Naive thymus-derived CD4-positive, alpha-beta T cell (primary cell): ENCODE data around the gene FGFBP1. TPM values are rescaled to one million over a fixed set of nuclear protein-coding genes. Genes with fewer than 3 reads are reported as not detected.

Experiments used
- ATAC-seq: fragments of 150-1000 bp; cut with Tn5 transposase; 2 replicates; pipeline ENCODE4 v1.10.0; 2021; ENCODE audit warnings: mild to moderate bottlenecking, moderate library complexity
- CTCF ChIA-PET: fragments of 350-600 bp; sonication (Branson Sonifier 250); formaldehyde crosslinking; loops from one replicate; lab custom pipeline; 2021; ENCODE audit warnings: antibody characterized with exemption; lab: Charles Lee
- POLR2A ChIA-PET: fragments of 350-600 bp; sonication (Branson Sonifier 250); formaldehyde crosslinking; loops from one replicate; lab custom pipeline; 2021; ENCODE audit warnings: antibody characterized with exemption, inconsistent platforms; lab: Charles Lee
- DNase-seq, 9 donors: peaks; one replicate each; pipeline versions ENCODE4 v3.0.0 to v3.0.0-alpha.2; 2020 to 2022; ENCODE audit warnings: mixed read lengths in 1 of 9
- H3K27ac ChIP-seq: one replicate; pipeline ENCODE4 v1.7.0; 2013; ENCODE audit warnings: mild to moderate bottlenecking, low read depth, low read length, moderate library complexity
- H3K27me3 ChIP-seq, 2 donors: one replicate each; pipeline ENCODE4 v1.7.0; 2013; ENCODE audit warnings: low read length in 2 of 2, mild to moderate bottlenecking in 2 of 2, moderate library complexity in 2 of 2; ENCODE audit not compliant: control insufficient read depth in 2 of 2, insufficient read depth in 2 of 2
- H3K36me3 ChIP-seq, 3 experiments: 1 replicate in 2 of 3; 2 replicates in 1 of 3; pipeline ENCODE4 v1.7.0; 2013; ENCODE audit warnings: low read length in 3 of 3, mild to moderate bottlenecking in 3 of 3, moderate library complexity in 1 of 3; ENCODE audit not compliant: insufficient read depth in 3 of 3, control insufficient read depth in 2 of 3
- H3K4me1 ChIP-seq, 2 donors: one replicate each; pipeline ENCODE4 v1.7.0; 2013; ENCODE audit warnings: low read length in 2 of 2, mild to moderate bottlenecking in 2 of 2, moderate library complexity in 1 of 2; ENCODE audit not compliant: control insufficient read depth in 2 of 2, insufficient read depth in 2 of 2
- H3K4me3 ChIP-seq: 2 replicates; pipeline ENCODE4 v1.7.0; 2013; ENCODE audit warnings: mild to moderate bottlenecking, low read length
- H3K9me3 ChIP-seq, 3 experiments: 1 replicate in 2 of 3; 2 replicates in 1 of 3; pipeline ENCODE4 v1.7.0; 2013; ENCODE audit warnings: low read length in 3 of 3; ENCODE audit not compliant: control insufficient read depth in 2 of 3
- H3K27ac Mint-ChIP-seq, 9 donors: one replicate each; pipeline ENCODE4 v1.8.0; 2020 to 2022; ENCODE audit warnings: mixed read lengths in 9 of 9, mild to moderate bottlenecking in 8 of 9, moderate library complexity in 5 of 9, inconsistent platforms in 2 of 9
- H3K27me3 Mint-ChIP-seq, 5 donors: one replicate each; pipeline ENCODE4 v1.8.0; 2021 to 2022; ENCODE audit warnings: mixed read lengths in 5 of 5, mild to moderate bottlenecking in 1 of 5
- H3K36me3 Mint-ChIP-seq, 5 donors: one replicate each; pipeline ENCODE4 v1.8.0; 2020 to 2022; ENCODE audit warnings: mixed read lengths in 5 of 5, mild to moderate bottlenecking in 3 of 5, inconsistent platforms in 1 of 5
- H3K4me1 Mint-ChIP-seq, 7 donors: one replicate each; pipeline ENCODE4 v1.8.0; 2020 to 2022; ENCODE audit warnings: mixed read lengths in 7 of 7, mild to moderate bottlenecking in 3 of 7, inconsistent platforms in 1 of 7
- H3K4me3 Mint-ChIP-seq, 10 donors: one replicate each; pipeline ENCODE4 v1.8.0; 2020 to 2022; ENCODE audit warnings: mild to moderate bottlenecking in 10 of 10, mixed read lengths in 10 of 10, moderate library complexity in 6 of 10, inconsistent platforms in 2 of 10
- H3K9me3 Mint-ChIP-seq, 11 donors: one replicate each; pipeline ENCODE4 v1.8.0; 2020 to 2022; ENCODE audit warnings: mixed read lengths in 11 of 11, mild to moderate bottlenecking in 4 of 11, inconsistent platforms in 1 of 11, moderate library complexity in 1 of 11
- intact Hi-C, 2 donors: fragments of 100-400 bp; cut with micrococcal nuclease; formaldehyde crosslinking; loops; one replicate each; pipeline ENCODE4 v1.15.1; 2023
- polyA plus RNA-seq, 2 donors: library from polyadenylated mRNA; unstranded; fragments of 300-500 nt; fragmentation: Illumina TruSeq; gene quantifications; one replicate each; pipeline ENCODE4 v1.2.3, GENCODE V29; 2021
- total RNA-seq, 6 experiments: library from RNA in 5 of 6; stranded (reverse) in 5 of 6; gene quantifications; 1 replicate in 5 of 6; 2 replicates in 1 of 6; pipeline ENCODE4 v1.2.3 and lab custom pipeline; 2021 to 2026

The FGFBP1 gene
- total and polyA plus RNA-seq, 7 experiments from 2014 or later, result not detected

GRCh38 chr4:15910155-15910940 lies 28.2 kb downstream of the FGFBP1 start:
- Histone ChIP-seq H3K36me3 (no peaks in the 10 kb centered on the region), H3K27me3 (no peaks in the 10 kb centered on the region), H3K4me1 (no peaks in the 10 kb centered on the region), H3K9me3 (no peaks in the 10 kb centered on the region), H3K27ac (no peak overlapping the region), H3K4me3 (no peak overlapping the region)
- POLR2A ChIA-PET, result no interaction called here
- ATAC-seq (no peak), DNase-seq (no peak)
- Mint-ChIP-seq H3K4me3 (no peak overlapping the region), H3K36me3 (no peaks in the 10 kb centered on the region), H3K4me1 (peaks cover 0 to 2% (median 0%) of the 10 kb centered on the region in 7 donors), H3K9me3 (peaks cover 0 to 4% (median 0%) of the 10 kb centered on the region in 11 donors), H3K27me3 (peaks cover 0 to 20% (median 10%) of the 10 kb centered on the region in 5 donors), H3K27ac (peak overlapping the region in 1 of 9 donors; percentile 41)
- CTCF ChIA-PET, result no interaction called here
- intact Hi-C loops, result no loop called here

GRCh38 chr4:15907430-15907829 lies 31.1 kb downstream of the FGFBP1 start:
- Histone ChIP-seq H3K4me3 (no peak overlapping the region), H3K27me3 (no peaks in the 10 kb centered on the region), H3K4me1 (no peaks in the 10 kb centered on the region), H3K36me3 (no peaks in the 10 kb centered on the region), H3K9me3 (no peaks in the 10 kb centered on the region), H3K27ac (no peak overlapping the region)
- Mint-ChIP-seq H3K9me3 (peaks cover 0 to 4% (median 0%) of the 10 kb centered on the region in 11 donors), H3K4me3 (no peak overlapping the region), H3K27me3 (peaks cover 17 to 34% (median 23%) of the 10 kb centered on the region in 5 donors), H3K4me1 (peaks cover 0 to 6% (median 0%) of the 10 kb centered on the region in 7 donors), H3K27ac (no peak overlapping the region), H3K36me3 (no peaks in the 10 kb centered on the region)
- no peak for ATAC-seq
- no peak for DNase-seq
- intact Hi-C loops, result no loop called here
- POLR2A ChIA-PET, result no interaction called here
- CTCF ChIA-PET, result no interaction called here

GRCh38 chr4:15906020-15906443 lies 32.5 kb downstream of the FGFBP1 start:
- Mint-ChIP-seq H3K9me3 (peaks cover 0 to 4% (median 0%) of the 10 kb centered on the region in 11 donors), H3K4me3 (no peak overlapping the region), H3K27ac (no peak overlapping the region), H3K27me3 (peaks cover 23 to 34% (median 28%) of the 10 kb centered on the region in 5 donors), H3K36me3 (no peaks in the 10 kb centered on the region), H3K4me1 (peaks cover 0 to 10% (median 0%) of the 10 kb centered on the region in 7 donors)
- Histone ChIP-seq H3K27ac (no peak overlapping the region), H3K4me1 (no peaks in the 10 kb centered on the region), H3K4me3 (no peak overlapping the region), H3K36me3 (no peaks in the 10 kb centered on the region), H3K27me3 (no peaks in the 10 kb centered on the region), H3K9me3 (no peaks in the 10 kb centered on the region)
- CTCF ChIA-PET, result no interaction called here
- POLR2A ChIA-PET, result no interaction called here
- DNase-seq (peak in 1 of 9 donors; percentile 24), ATAC-seq (peak; percentile 57)
- intact Hi-C loops, result no loop called here

- POLR2A ChIA-PET, result no interaction called here
- intact Hi-C loops, result no loop called here
- no peaks in the 10 kb centered on the region for H3K4me1 ChIP-seq
- Mint-ChIP-seq H3K4me1 (peaks cover 0 to 13% (median 0%) of the 10 kb centered on the region in 7 donors), H3K36me3 (no peaks in the 10 kb centered on the region), H3K4me3 (no peak overlapping the region), H3K27ac (no peak overlapping the region), H3K27me3 (peaks cover 28 to 47% (median 43%) of the 10 kb centered on the region in 5 donors), H3K9me3 (peaks cover 0 to 4% (median 0%) of the 10 kb centered on the region in 11 donors)
- H3K4me3 ChIP-seq, result no peak overlapping the region
- H3K27me3 ChIP-seq, result no peaks in the 10 kb centered on the region
- no peaks in the 10 kb centered on the region for H3K36me3 ChIP-seq
- no peak for DNase-seq
- CTCF ChIA-PET, result interaction anchor here (0.7 kb wide), 1 partner anchor 1079 kb away, joined by 3 read pairs; no protein-coding TSS in a partner anchor
- H3K27ac ChIP-seq, result no peak overlapping the region
- H3K9me3 ChIP-seq, result no peaks in the 10 kb centered on the region
- ATAC-seq, result peak; percentile 41
Measured at GRCh38 chr4:15902746-15903145, 35.8 kb downstream of the FGFBP1 start.

GRCh38 chr4:15901998-15902397 lies 36.5 kb downstream of the FGFBP1 start:
- Mint-ChIP-seq H3K4me1 (peaks cover 0 to 13% (median 0%) of the 10 kb centered on the region in 7 donors), H3K27me3 (peaks cover 31 to 47% (median 43%) of the 10 kb centered on the region in 5 donors), H3K9me3 (peaks cover 0 to 4% (median 0%) of the 10 kb centered on the region in 11 donors), H3K4me3 (no peak overlapping the region), H3K27ac (no peak overlapping the region), H3K36me3 (no peaks in the 10 kb centered on the region)
- CTCF ChIA-PET, result interaction anchor here (0.7 kb wide), 1 partner anchor 1078 kb away, joined by 3 read pairs; no protein-coding TSS in a partner anchor
- POLR2A ChIA-PET, result interaction anchor here (0.5 kb wide), 1 partner anchor 474 kb away, joined by 3 read pairs; no protein-coding TSS in a partner anchor
- no peak overlapping the region for H3K4me3 ChIP-seq
- DNase-seq (no peak), ATAC-seq (peak; percentile 34)
- H3K9me3 ChIP-seq, result no peaks in the 10 kb centered on the region
- H3K27me3 ChIP-seq, result no peaks in the 10 kb centered on the region
- intact Hi-C loops, result no loop called here
- H3K36me3 ChIP-seq, result no peaks in the 10 kb centered on the region
- no peaks in the 10 kb centered on the region for H3K4me1 ChIP-seq
- no peak overlapping the region for H3K27ac ChIP-seq

- ATAC-seq, result no peak
- POLR2A ChIA-PET, result no interaction called here
Measured at GRCh38 chr4:15901007-15901406, 37.5 kb downstream of the FGFBP1 start.

More at GRCh38 chr4:15901007-15901406, 37.5 kb downstream of the FGFBP1 start:
- no peaks in the 10 kb centered on the region for H3K9me3 ChIP-seq
- CTCF ChIA-PET, result no interaction called here
- H3K27me3 ChIP-seq, result no peaks in the 10 kb centered on the region
- H3K27me3 Mint-ChIP-seq, result peaks cover 33 to 48% (median 43%) of the 10 kb centered on the region in 5 donors
- H3K36me3 ChIP-seq, result no peaks in the 10 kb centered on the region
- no peaks in the 10 kb centered on the region for H3K36me3 Mint-ChIP-seq
- no peaks in the 10 kb centered on the region for H3K4me1 ChIP-seq
- H3K4me3 ChIP-seq, result no peak overlapping the region
- intact Hi-C loops, result no loop called here
- DNase-seq, result no peak
- H3K27ac Mint-ChIP-seq, result peak overlapping the region in 1 of 9 donors; percentile 57
- H3K4me1 Mint-ChIP-seq, result peaks cover 0 to 13% (median 0%) of the 10 kb centered on the region in 7 donors
- H3K9me3 Mint-ChIP-seq, result peaks cover 0 to 4% (median 0%) of the 10 kb centered on the region in 11 donors
- H3K27ac ChIP-seq, result no peak overlapping the region
- H3K4me3 Mint-ChIP-seq, result no peak overlapping the region
